ENCODE data around the gene MNX1. TPM values are rescaled to one million over a fixed set of nuclear protein-coding genes. Genes with fewer than 3 reads are reported as not detected.

Gene MNX1
- polyA plus RNA-seq, 1 donor from 2014 or later: not detected

DNA sequence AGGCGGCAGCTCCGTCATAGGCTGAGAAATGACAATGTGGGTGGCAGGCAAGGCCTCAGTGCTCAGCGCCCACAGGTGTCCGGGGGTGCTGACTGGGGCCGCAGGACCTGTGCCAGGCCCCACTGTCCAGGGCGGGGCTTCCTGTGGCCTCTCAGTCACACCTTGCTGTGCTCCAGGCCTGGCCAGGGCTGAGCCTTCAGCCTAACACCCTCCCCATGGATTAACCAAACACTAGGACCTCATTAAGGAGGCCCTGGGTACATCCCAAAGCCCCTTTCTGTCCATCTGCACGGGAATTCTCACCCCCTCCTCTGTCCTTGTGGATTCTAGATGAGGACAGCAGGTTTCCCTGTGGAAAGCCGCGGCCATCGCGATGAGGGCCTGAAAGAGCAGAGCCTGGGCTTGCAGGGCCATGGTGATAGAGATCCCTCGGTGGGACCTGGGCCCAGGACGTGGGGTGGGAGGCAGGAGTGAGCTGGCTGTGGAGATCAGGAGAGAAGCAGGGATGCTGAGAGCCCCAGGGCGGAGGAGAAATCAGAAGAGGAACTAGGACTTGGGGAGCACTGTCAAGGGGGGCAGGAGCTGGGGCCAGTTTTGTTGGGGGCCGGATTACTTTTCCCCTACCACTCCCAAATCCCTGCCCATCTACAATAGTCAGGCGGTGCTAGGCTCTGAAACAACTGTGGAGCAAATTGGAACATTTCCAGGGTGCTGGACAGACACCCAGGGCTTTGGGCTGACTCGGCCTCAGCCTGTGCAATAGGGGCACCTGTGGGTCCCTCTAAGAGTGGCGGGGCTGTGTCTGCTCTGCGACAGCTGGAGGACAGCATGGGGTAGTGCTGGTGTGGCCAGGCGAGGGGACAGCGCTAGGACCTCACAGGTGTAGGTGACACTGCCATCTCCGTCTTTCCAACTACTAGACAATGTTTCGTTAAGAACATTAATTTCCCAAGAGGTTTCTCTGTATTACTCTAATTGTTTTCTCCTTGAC lies 23.3 kb upstream of the MNX1 start:
- TF ChIP-seq, protein P1, sequence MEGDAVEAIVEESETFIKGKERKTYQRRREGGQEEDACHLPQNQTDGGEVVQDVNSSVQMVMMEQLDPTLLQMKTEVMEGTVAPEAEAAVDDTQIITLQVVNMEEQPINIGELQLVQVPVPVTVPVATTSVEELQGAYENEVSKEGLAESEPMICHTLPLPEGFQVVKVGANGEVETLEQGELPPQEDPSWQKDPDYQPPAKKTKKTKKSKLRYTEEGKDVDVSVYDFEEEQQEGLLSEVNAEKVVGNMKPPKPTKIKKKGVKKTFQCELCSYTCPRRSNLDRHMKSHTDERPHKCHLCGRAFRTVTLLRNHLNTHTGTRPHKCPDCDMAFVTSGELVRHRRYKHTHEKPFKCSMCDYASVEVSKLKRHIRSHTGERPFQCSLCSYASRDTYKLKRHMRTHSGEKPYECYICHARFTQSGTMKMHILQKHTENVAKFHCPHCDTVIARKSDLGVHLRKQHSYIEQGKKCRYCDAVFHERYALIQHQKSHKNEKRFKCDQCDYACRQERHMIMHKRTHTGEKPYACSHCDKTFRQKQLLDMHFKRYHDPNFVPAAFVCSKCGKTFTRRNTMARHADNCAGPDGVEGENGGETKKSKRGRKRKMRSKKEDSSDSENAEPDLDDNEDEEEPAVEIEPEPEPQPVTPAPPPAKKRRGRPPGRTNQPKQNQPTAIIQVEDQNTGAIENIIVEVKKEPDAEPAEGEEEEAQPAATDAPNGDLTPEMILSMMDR (IDR thresholded peaks at IDR 0.05; ENCODE audit: poor library complexity, severe bottlenecking): no peak
- TF ChIP-seq, protein P2, sequence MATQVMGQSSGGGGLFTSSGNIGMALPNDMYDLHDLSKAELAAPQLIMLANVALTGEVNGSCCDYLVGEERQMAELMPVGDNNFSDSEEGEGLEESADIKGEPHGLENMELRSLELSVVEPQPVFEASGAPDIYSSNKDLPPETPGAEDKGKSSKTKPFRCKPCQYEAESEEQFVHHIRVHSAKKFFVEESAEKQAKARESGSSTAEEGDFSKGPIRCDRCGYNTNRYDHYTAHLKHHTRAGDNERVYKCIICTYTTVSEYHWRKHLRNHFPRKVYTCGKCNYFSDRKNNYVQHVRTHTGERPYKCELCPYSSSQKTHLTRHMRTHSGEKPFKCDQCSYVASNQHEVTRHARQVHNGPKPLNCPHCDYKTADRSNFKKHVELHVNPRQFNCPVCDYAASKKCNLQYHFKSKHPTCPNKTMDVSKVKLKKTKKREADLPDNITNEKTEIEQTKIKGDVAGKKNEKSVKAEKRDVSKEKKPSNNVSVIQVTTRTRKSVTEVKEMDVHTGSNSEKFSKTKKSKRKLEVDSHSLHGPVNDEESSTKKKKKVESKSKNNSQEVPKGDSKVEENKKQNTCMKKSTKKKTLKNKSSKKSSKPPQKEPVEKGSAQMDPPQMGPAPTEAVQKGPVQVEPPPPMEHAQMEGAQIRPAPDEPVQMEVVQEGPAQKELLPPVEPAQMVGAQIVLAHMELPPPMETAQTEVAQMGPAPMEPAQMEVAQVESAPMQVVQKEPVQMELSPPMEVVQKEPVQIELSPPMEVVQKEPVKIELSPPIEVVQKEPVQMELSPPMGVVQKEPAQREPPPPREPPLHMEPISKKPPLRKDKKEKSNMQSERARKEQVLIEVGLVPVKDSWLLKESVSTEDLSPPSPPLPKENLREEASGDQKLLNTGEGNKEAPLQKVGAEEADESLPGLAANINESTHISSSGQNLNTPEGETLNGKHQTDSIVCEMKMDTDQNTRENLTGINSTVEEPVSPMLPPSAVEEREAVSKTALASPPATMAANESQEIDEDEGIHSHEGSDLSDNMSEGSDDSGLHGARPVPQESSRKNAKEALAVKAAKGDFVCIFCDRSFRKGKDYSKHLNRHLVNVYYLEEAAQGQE (IDR thresholded peaks at IDR 0.05; ENCODE audit: borderline replicate concordance): no peak
- H2AFZ ChIP-seq (ENCODE audit: low read depth, low read length): no peak overlapping the region
- no peaks in the 10 kb centered on the region for H3K79me2 ChIP-seq (replicated peaks; ENCODE audit: insufficient read depth, low read length)
- H3K4me3 ChIP-seq (ENCODE audit: low read length): no peak overlapping the region
- H3K27ac ChIP-seq (ENCODE audit: low read length): no peak overlapping the region
- no peaks in the 10 kb centered on the region for H3K36me3 ChIP-seq (ENCODE audit: insufficient read depth, low read length)
- no peaks in the 10 kb centered on the region for H3F3A ChIP-seq (ENCODE audit: insufficient read depth, low read length, poor library complexity, severe bottlenecking)
- H3K9me2 ChIP-seq (ENCODE audit: insufficient read depth, low read length): no peaks in the 10 kb centered on the region
- no peaks in the 10 kb centered on the region for H4K20me1 ChIP-seq (ENCODE audit: insufficient read depth)
- peaks cover 15% of the 10 kb centered on the region for H3K27me3 ChIP-seq (ENCODE audit: insufficient read depth, low read depth, low read length)
- peaks cover 3% of the 10 kb centered on the region for H3K9me3 ChIP-seq (ENCODE audit: low read length)
- H3K4me2 ChIP-seq (ENCODE audit: low read length): no peak overlapping the region
- H3K9ac ChIP-seq (ENCODE audit: low read length): no peak overlapping the region

DNA sequence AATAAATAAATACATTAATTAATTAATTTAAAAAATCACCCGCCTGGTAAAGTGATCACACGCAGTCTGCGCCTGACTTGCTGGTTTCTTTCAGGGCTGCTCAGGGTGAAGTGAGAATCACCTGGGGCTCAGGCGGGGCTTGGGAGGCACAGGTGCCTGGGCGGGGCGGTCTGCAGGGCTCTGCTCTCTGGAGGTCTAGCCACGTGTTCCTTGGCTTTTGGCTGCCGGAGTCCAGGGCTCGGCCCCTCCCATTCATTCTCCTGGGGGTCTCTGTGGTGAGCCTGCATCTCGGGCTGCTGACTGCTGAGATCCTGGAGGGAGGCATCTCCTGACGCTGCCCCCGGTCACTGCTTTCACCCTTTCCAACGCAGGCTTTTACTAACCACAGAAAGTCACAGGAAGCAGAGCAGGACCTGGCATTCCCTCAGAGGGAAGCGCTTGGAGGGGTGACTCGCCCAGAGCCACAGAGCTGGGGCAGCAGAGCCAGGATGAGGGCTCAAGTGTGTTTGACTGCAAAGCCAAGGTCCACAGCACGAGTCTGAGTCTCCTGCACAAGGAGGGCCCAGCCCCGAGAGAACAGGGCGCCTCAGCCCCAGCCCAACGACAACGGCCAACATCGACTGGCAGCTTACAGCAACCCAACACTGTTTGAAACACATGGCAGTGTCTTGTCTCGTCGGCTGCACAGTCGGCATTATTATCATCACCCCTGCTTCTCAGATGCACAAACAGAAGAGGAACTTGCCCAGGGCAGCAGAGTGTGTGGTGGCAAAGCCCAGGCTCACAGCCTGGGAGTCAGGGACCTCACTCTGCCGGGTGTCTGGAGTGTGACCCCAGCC lies 22.4 kb upstream of the MNX1 start:
- no peaks in the 10 kb centered on the region for H3K79me2 ChIP-seq (replicated peaks; ENCODE audit: insufficient read depth, low read length)
- H3K36me3 ChIP-seq (ENCODE audit: insufficient read depth, low read length): no peaks in the 10 kb centered on the region
- TF ChIP-seq RAD21 (conservative IDR thresholded peaks at IDR 0.05) (no peak), EP300 (conservative IDR thresholded peaks at IDR 0.05; ENCODE audit: poor library complexity, severe bottlenecking) (no peak), MXI1 (conservative IDR thresholded peaks at IDR 0.05; ENCODE audit: poor library complexity, severe bottlenecking) (no peak), POLR2AphosphoS5 (IDR thresholded peaks at IDR 0.05) (no peak), EZH2 (IDR thresholded peaks at IDR 0.05; ENCODE audit: borderline replicate concordance, insufficient read depth, low read length, poor library complexity, severe bottlenecking) (no peak), TAF1 (IDR thresholded peaks at IDR 0.05; ENCODE audit: low read depth) (no peak), SMC3 (conservative IDR thresholded peaks at IDR 0.05; ENCODE audit: poor library complexity) (no peak)
- TF ChIP-seq, protein P1 (IDR thresholded peaks at IDR 0.05; ENCODE audit: poor library complexity, severe bottlenecking): no peak
- TF ChIP-seq, protein P2 (IDR thresholded peaks at IDR 0.05; ENCODE audit: borderline replicate concordance): no peak
- no peak overlapping the region for H3K27ac ChIP-seq (ENCODE audit: low read length)
- H4K20me1 ChIP-seq (ENCODE audit: insufficient read depth): no peaks in the 10 kb centered on the region
- H3K9ac ChIP-seq (ENCODE audit: low read length): no peak overlapping the region
- H3K4me3 ChIP-seq (ENCODE audit: low read length): no peak overlapping the region
- peaks cover 24% of the 10 kb centered on the region for H3K27me3 ChIP-seq (ENCODE audit: insufficient read depth, low read depth, low read length)
- H3F3A ChIP-seq (ENCODE audit: insufficient read depth, low read length, poor library complexity, severe bottlenecking): no peaks in the 10 kb centered on the region
- H3K4me2 ChIP-seq (ENCODE audit: low read length): no peak overlapping the region
- H2AFZ ChIP-seq (ENCODE audit: low read depth, low read length): no peak overlapping the region
- peaks cover 3% of the 10 kb centered on the region for H3K9me3 ChIP-seq (ENCODE audit: low read length)
- H3K9me2 ChIP-seq (ENCODE audit: insufficient read depth, low read length): no peaks in the 10 kb centered on the region

Data from neural cell (in vitro differentiated cells).